PC-9 (cell line): Measurements from ENCODE around the gene IDH1.

Experiments used
- CTCF ChIP-seq: fragments of 200-600 bp; sonication (generic); conservative IDR thresholded peaks from 2 replicates; pipeline ENCODE4 v1.6.1; 2017; ENCODE audit warnings: mixed run types, antibody characterized with exemption, mild to moderate bottlenecking, moderate library complexity
- EZH2 ChIP-seq: fragments of 200-600 bp; sonication (generic); IDR thresholded peaks from 2 replicates; pipeline ENCODE4 v1.8.0; 2017; ENCODE audit warnings: antibody characterized with exemption, low read depth

GRCh38 chr2:208256192-208256782 lies 1.4 kb upstream of the IDH1 start:
- TF ChIP-seq CTCF (no peak; the same call in 1 of the 2 replicates), EZH2 (no peak)
